GM12801 (cell line): ENCODE measurements around the gene ASAP2.

Experiments used
- TF ChIP-seq, protein P1 (sequence below): IDR thresholded peaks from one replicate; pipeline ENCODE4 v1.5.1; 2011; ENCODE audit warnings: control low read depth; ENCODE audit not compliant: insufficient read length; ENCODE audit errors: extremely low read depth

ASAP2 gene

DNA sequence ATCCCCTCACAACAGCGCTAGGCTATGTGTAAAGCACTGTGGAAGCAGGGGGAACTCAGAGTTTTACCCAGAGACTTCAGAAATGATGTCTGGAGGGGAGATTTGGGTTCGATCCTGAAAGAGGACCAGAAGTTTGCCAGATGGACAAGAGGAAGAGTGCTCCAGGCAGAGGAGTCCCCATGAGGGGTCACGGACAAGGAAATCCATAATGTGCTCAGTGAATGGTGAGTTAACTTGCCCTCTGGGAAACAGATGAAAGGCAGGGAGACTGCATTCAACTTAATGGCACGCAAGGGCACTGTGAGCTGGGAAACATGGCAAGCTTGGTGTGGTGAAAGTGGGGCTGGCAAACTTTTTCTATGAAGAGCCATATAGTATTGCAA, 6.0 kb upstream of the ASAP2 start:
- TF ChIP-seq, protein P1, sequence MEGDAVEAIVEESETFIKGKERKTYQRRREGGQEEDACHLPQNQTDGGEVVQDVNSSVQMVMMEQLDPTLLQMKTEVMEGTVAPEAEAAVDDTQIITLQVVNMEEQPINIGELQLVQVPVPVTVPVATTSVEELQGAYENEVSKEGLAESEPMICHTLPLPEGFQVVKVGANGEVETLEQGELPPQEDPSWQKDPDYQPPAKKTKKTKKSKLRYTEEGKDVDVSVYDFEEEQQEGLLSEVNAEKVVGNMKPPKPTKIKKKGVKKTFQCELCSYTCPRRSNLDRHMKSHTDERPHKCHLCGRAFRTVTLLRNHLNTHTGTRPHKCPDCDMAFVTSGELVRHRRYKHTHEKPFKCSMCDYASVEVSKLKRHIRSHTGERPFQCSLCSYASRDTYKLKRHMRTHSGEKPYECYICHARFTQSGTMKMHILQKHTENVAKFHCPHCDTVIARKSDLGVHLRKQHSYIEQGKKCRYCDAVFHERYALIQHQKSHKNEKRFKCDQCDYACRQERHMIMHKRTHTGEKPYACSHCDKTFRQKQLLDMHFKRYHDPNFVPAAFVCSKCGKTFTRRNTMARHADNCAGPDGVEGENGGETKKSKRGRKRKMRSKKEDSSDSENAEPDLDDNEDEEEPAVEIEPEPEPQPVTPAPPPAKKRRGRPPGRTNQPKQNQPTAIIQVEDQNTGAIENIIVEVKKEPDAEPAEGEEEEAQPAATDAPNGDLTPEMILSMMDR: no peak

DNA sequence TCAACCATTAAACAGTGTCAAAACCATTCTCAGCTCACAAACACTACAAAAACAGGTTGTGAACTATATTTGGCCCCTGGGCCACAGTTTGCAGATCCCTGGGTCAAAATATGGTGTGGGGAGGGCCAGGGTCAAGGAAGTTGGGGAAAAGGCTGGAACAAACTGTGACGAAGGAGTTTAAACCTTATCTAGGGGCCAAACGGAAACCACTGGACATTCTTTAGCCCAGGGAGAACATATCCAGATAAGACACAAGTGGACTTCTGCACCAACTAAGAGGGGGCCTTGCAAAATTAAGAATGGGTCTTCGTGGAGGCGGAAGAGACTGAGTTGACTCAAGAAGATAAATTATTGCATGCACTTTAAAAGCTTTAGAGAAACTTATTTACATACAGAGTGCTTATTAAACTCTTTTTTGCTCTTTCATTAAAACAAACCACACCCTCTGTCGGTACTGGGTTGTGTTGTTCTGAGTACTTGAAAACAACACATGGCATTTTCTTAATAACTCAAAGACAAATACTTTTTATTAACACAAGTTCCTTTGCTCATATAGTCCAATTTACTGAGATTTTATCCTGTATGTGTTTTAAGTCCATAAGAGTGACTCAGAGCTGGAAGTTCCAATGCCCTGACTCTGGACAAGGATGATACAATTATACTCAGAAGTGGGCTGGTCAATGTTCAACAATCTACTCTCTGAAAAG, 5.3 kb upstream of the ASAP2 start:
- TF ChIP-seq, protein P1: no peak

DNA sequence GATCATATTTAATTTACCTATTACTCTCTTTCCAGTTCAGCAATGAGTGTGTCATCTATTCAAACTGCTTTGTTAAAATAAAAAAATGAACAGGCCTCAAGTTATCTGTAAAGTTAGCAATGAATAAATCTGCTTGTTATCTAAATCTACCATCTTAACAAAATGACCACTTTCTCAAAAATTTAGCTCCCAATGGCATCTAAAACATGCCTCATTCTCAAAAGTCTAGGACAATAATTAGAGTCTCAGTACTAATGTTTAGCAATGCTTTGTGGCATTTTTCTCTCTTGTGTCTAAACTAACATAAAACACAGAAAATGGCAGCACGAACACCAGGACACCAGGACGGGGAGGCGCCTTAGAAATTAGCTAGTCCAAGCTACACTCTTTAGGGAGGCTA, 3.6 kb upstream of the ASAP2 start:
- TF ChIP-seq, protein P1: no peak

DNA sequence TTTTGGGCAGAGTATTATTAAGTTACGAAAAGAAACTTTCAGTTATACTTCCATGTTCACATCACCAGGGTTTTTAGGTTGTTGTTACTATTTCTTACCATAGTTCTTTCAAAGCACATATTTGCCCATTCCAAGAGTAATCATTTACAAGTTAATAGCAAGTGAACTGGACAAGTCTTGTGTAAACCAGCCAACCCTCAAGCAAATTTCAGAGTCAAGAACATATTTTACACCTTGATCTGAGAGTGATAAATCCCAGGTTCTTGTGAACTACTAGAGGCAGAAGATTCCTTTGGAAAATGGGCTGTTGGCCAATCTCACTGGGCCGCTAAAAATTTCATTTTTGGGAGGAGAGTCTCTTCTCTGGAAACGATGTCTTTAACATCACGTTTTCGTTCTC, 2.7 kb upstream of the ASAP2 start:
- TF ChIP-seq, protein P1: no peak

DNA sequence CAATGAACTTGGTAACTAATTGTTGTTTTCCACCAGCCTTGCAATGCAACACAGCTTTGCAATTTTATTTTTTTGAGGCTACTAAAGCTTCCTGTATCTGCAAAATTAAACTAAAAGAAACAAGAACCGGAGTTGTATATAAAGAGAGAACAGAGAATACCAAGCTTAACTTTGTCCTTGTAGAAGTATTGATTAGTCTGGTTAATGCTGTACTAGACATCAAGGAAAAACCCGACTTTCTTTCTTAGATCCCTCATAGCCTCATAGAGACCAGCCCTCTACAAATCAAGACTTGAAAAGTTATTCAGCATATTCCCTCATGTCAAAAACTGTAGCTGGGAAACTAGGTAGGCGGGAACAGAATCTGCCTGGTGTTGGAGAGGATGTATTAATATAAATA, 1.7 kb upstream of the ASAP2 start:
- TF ChIP-seq, protein P1: no peak

DNA sequence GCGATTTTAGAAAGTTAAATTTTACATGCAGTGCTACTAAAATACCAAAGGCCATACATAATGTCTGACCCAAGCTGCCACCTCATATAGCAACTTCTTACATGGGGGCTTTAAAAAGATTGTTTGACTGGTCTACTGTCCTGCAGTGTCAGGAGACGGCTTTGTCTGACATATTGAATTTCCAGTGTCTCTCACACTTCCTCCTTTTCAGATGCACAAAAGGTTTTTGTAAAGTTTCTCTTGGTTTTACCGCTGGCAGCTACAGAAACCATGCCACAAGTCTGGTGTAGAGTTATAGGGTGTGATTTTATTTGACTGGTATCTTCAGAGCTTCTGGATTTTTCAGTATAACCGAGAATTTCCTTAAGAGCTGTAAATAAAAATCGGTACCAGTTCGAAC, 1.1 kb upstream of the ASAP2 start:
- TF ChIP-seq, protein P1: no peak

DNA sequence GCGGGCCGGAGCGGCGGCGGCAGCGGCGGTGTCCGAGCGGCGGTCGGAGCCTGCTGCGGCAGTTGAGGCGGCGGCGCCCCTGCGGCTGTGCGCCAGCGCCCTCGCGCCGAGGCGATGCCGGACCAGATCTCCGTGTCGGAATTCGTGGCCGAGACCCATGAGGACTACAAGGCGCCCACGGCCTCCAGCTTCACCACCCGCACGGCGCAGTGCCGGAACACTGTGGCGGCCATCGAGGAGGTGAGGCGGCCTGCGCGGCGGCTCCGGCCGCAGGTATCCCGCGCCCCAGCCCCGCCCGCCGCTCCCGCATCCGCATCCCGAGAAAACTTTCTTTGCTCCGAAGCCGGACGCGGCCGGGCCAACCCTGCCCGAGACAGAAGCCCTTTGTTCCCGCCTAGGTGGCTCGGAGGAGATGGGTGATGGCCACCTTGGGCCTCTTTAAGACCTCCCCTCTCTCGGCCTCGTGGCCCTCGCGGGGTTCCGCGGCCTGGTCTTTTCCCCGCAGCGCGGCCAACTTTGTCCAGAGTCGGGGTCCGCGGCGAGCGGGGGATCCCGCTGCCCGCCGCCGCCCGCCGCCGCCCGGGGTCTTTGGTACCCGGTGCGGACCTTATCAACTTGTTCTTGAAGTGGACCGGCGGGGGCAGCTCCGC, 504 bp downstream of the ASAP2 start:
- TF ChIP-seq, protein P1: no peak
